H9 (cell line): ENCODE measurements around the gene MTCL1. TPM values are rescaled to one million over a fixed set of nuclear protein-coding genes. Genes with fewer than 3 reads are reported as not detected.

ENCODE experiments used
- DNase-seq: peaks from one replicate; pipeline ENCODE4 v3.0.0-alpha.2; 2017
- H2AFZ ChIP-seq: one replicate; pipeline ENCODE4 v1.6.1; 2013; ENCODE audit warnings: mild to moderate bottlenecking, low read length, control low read depth, moderate library complexity
- H2AK5ac ChIP-seq: 2 replicates; pipeline ENCODE4 v1.6.1; 2013; ENCODE audit warnings: low read length, control low read depth, mixed read lengths; ENCODE audit not compliant: insufficient read length
- H2BK120ac ChIP-seq: one replicate; pipeline ENCODE4 v1.6.1; 2013; ENCODE audit warnings: low read depth, mild to moderate bottlenecking, low read length, control low read depth, inconsistent platforms; ENCODE audit not compliant: poor library complexity, severe bottlenecking
- H2BK12ac ChIP-seq: 2 replicates; pipeline ENCODE4 v1.6.1; 2013; ENCODE audit warnings: low read length, control low read depth, mixed read lengths, low read depth; ENCODE audit not compliant: insufficient read length
- H2BK15ac ChIP-seq: 2 replicates; pipeline ENCODE4 v1.6.1; 2013; ENCODE audit warnings: low read depth, low read length, control low read depth
- H2BK20ac ChIP-seq: one replicate; pipeline ENCODE4 v1.6.1; 2013; ENCODE audit warnings: low read depth, mild to moderate bottlenecking, low read length, control low read depth, inconsistent platforms; ENCODE audit not compliant: poor library complexity, severe bottlenecking
- H2BK5ac ChIP-seq: 2 replicates; pipeline ENCODE4 v1.6.1; 2013; ENCODE audit warnings: low read length, control low read depth, mixed read lengths; ENCODE audit not compliant: insufficient read length
- H3K14ac ChIP-seq: 2 replicates; pipeline ENCODE4 v1.6.1; 2013; ENCODE audit warnings: low read length, control low read depth; ENCODE audit not compliant: insufficient read depth
- H3K18ac ChIP-seq: 2 replicates; pipeline ENCODE4 v1.6.1; 2013; ENCODE audit warnings: low read depth, mild to moderate bottlenecking, mixed read lengths, low read length, control low read depth; ENCODE audit not compliant: insufficient read length
- H3K23ac ChIP-seq: 2 replicates; pipeline ENCODE4 v1.6.1; 2013; ENCODE audit warnings: low read length, control low read depth, mixed read lengths, low read depth; ENCODE audit not compliant: insufficient read length
- H3K23me2 ChIP-seq: 2 replicates; pipeline ENCODE4 v1.6.1; 2013; ENCODE audit warnings: low read depth, mild to moderate bottlenecking, mixed read lengths, low read length, control low read depth; ENCODE audit not compliant: insufficient read length, poor library complexity, severe bottlenecking
- H3K27ac ChIP-seq: 2 replicates; pipeline ENCODE4 v1.5.1; 2013; ENCODE audit warnings: low read length, control low read depth, mixed read lengths, low read depth; ENCODE audit not compliant: insufficient read length
- H3K27me3 ChIP-seq: 2 replicates; pipeline ENCODE4 v1.6.1; 2013; ENCODE audit warnings: low read length, control low read depth, inconsistent platforms; ENCODE audit not compliant: insufficient read depth
- H3K4ac ChIP-seq: 2 replicates; pipeline ENCODE4 v1.6.1; 2013; ENCODE audit warnings: low read depth, mild to moderate bottlenecking, control low read depth, inconsistent platforms, low read length, moderate library complexity
- H3K4me1 ChIP-seq: 2 replicates; pipeline ENCODE4 v1.6.1; 2013; ENCODE audit warnings: low read length, control low read depth, inconsistent platforms; ENCODE audit not compliant: insufficient read depth
- H3K4me2 ChIP-seq: 2 replicates; pipeline ENCODE4 v1.6.1; 2013; ENCODE audit warnings: low read length, control low read depth, mixed read lengths; ENCODE audit not compliant: insufficient read length, insufficient read depth
- H3K56ac ChIP-seq: 2 replicates; pipeline ENCODE4 v1.6.1; 2013; ENCODE audit warnings: low read depth, mild to moderate bottlenecking, mixed read lengths, low read length, control low read depth; ENCODE audit not compliant: insufficient read length
- H3K79me1 ChIP-seq: 2 replicates; pipeline ENCODE4 v1.6.1; 2013; ENCODE audit warnings: low read depth, mild to moderate bottlenecking, moderate library complexity, low read length, control low read depth, inconsistent platforms; ENCODE audit not compliant: insufficient read depth, poor library complexity, severe bottlenecking
- H3K79me2 ChIP-seq: 2 replicates; pipeline ENCODE4 v1.6.1; 2013; ENCODE audit warnings: low read length, control low read depth, inconsistent platforms; ENCODE audit not compliant: insufficient read depth
- H3K9ac ChIP-seq: 2 replicates; pipeline ENCODE4 v1.6.1; 2013; ENCODE audit warnings: low read length, control low read depth, mixed read lengths; ENCODE audit not compliant: insufficient read length; ENCODE audit errors: extremely low read depth
- H3K9me3 ChIP-seq: one replicate; pipeline ENCODE4 v1.6.1; 2013; ENCODE audit warnings: low read depth, low read length, inconsistent platforms; ENCODE audit not compliant: control insufficient read depth
- H3T11ph ChIP-seq: one replicate; pipeline ENCODE4 v1.6.1; 2013; ENCODE audit warnings: mild to moderate bottlenecking, low read length, control low read depth, inconsistent platforms
- H4K20me1 ChIP-seq: one replicate; pipeline ENCODE4 v1.6.1; 2013; ENCODE audit not compliant: control insufficient read depth, insufficient read length, insufficient read depth
- H4K5ac ChIP-seq: 2 replicates; pipeline ENCODE4 v1.6.1; 2013; ENCODE audit warnings: low read depth, mild to moderate bottlenecking, mixed read lengths, low read length, control low read depth; ENCODE audit not compliant: insufficient read length
- H4K8ac ChIP-seq: replicated peaks from 2 replicates; pipeline ENCODE4 v1.6.1; 2013; ENCODE audit warnings: low read length, control low read depth, mixed read lengths, low read depth; ENCODE audit not compliant: insufficient read length
- H4K91ac ChIP-seq: 2 replicates; pipeline ENCODE4 v1.6.1; 2013; ENCODE audit warnings: low read depth, mild to moderate bottlenecking, moderate library complexity, mixed read lengths, low read length, control low read depth; ENCODE audit not compliant: insufficient read length
- H3K27ac Mint-ChIP-seq, 3 experiments: 2 replicates in 2 of 3; 3 replicates in 1 of 3; pipeline ENCODE4 v1.8.0; 2020 to 2021; ENCODE audit warnings: mixed read lengths in 3 of 3, mild to moderate bottlenecking in 1 of 3, moderate library complexity in 1 of 3
- H3K27me3 Mint-ChIP-seq: 2 replicates; pipeline ENCODE4 v1.8.0; 2021; ENCODE audit warnings: low read depth, mild to moderate bottlenecking, moderate library complexity, mixed read lengths
- H3K36me3 Mint-ChIP-seq, 3 experiments: 2 replicates in 2 of 3; 3 replicates in 1 of 3; pipeline ENCODE4 v1.8.0; 2020 to 2021; ENCODE audit warnings: low read depth in 3 of 3, mixed read lengths in 3 of 3; ENCODE audit not compliant: insufficient read depth in 1 of 3
- H3K4me1 Mint-ChIP-seq, 2 experiments: 2 replicates each; pipeline ENCODE4 v1.8.0; 2020; ENCODE audit warnings: mixed read lengths in 2 of 2
- H3K4me3 Mint-ChIP-seq, 2 experiments: 2 replicates in 1 of 2; 3 replicates in 1 of 2; pipeline ENCODE4 v1.8.0; 2020 to 2021; ENCODE audit warnings: mild to moderate bottlenecking in 2 of 2, mixed read lengths in 2 of 2, moderate library complexity in 1 of 2
- H3K9me3 Mint-ChIP-seq, 2 experiments: 2 replicates in 1 of 2; 3 replicates in 1 of 2; pipeline ENCODE4 v1.8.0; 2020; ENCODE audit warnings: mild to moderate bottlenecking in 2 of 2, mixed read lengths in 2 of 2, moderate library complexity in 1 of 2
- CTCF ChIP-seq: fragments of 200-600 bp; sonication (generic); conservative IDR thresholded peaks from 3 replicates; pipeline ENCODE4 v1.8.0; 2021; ENCODE audit warnings: antibody characterized with exemption, mild to moderate bottlenecking
- WGBS: extraction: QIAGEN DNeasy Blood & Tissue Kit; methylation state at CpG from one replicate; pipeline ENCODE4 v1.1.7; 2013; ENCODE audit warnings: missing lambda C conversion rate, low lambda C conversion rate, mixed read lengths; ENCODE audit not compliant: insufficient read length; ENCODE audit errors: extremely low coverage; 5-methylcytosine and 5-hydroxymethylcytosine counted together
- total RNA-seq: library from RNA; stranded (reverse); gene quantifications from 2 replicates; pipeline ENCODE4 v1.2.1, GENCODE V29; 2021

The MTCL1 gene
- total RNA-seq, 1 experiment from 2014 or later = 50.7 TPM

- Histone ChIP-seq H2BK5ac (no peak overlapping the region), H4K5ac (no peak overlapping the region), H3K23ac (no peak overlapping the region), H4K20me1 (no peaks in the 10 kb centered on the region), H3K9me3 (no peaks in the 10 kb centered on the region), H3K4me1 (no peaks in the 10 kb centered on the region; the same call in 1 of the 2 replicates), H2BK15ac (no peak overlapping the region), H3K79me1 (no peaks in the 10 kb centered on the region), H3K14ac (no peak overlapping the region), H4K8ac (no peak overlapping the region), H3K27me3 (no peaks in the 10 kb centered on the region; the same call in 1 of the 2 replicates), H2BK120ac (no peak overlapping the region), H3K79me2 (no peaks in the 10 kb centered on the region), H3K9ac (no peak overlapping the region), H3T11ph (no peak overlapping the region), H3K4ac (no peak overlapping the region), H2BK12ac (no peak overlapping the region), H2AK5ac (no peak overlapping the region), H4K91ac (no peak overlapping the region), H3K18ac (no peak overlapping the region), H3K56ac (no peak overlapping the region), H3K27ac (no peak overlapping the region), H3K4me2 (no peak overlapping the region), H2AFZ (no peak overlapping the region), H3K23me2 (peaks cover 4% of the 10 kb centered on the region), H2BK20ac (no peak overlapping the region)
- no peaks in the 10 kb centered on the region; a peak in 1 of 7 replicates for H3K36me3 Mint-ChIP-seq
- H3K4me1 Mint-ChIP-seq = peaks cover 22 to 24% of the 10 kb centered on the region in 2 experiments
- no peak overlapping the region for H3K4me3 Mint-ChIP-seq
- TF ChIP-seq CTCF = no peak
- no peak for DNase-seq
- no peaks in the 10 kb centered on the region; a peak in 1 of 5 replicates for H3K9me3 Mint-ChIP-seq
- WGBS = no CpG with 5 or more reads among the region's 2 CpGs
- peaks cover 18% of the 10 kb centered on the region for H3K27me3 Mint-ChIP-seq
- H3K27ac Mint-ChIP-seq = no peak overlapping the region; a peak in 1 of 7 replicates
These were observed 5.4 kb upstream of the MTCL1 start for GRCh38 chr18:8699948-8700347.
